ENCODE results near the gene AADAT. TPM values are rescaled to one million over a fixed set of nuclear protein-coding genes. Genes with fewer than 3 reads are reported as not detected.
"Not testable (repeated sequence)": the region's sequence is repeated elsewhere in the genome, so short reads cannot be mapped to it uniquely, and the experiment has no call there.

The AADAT gene
- total RNA-seq, 3 donors from 2014 or later (not counting 1 experiment from before 2014, with no cell fraction given), result not detected

- Histone ChIP-seq H3K9me3 (ENCODE audit: control insufficient read depth, insufficient read depth, low read length) (no peaks in the 10 kb centered on the region), H3K4me3 (ENCODE audit: low read length) (no peak overlapping the region), H3K36me3 (ENCODE audit: control insufficient read depth, insufficient read depth, low read length) (no peaks in the 10 kb centered on the region), H3K4me1 (ENCODE audit: control insufficient read depth, insufficient read depth, low read length) (no peaks in the 10 kb centered on the region), H3K27ac (ENCODE audit: low read length) (no peak overlapping the region), H3K27me3 (ENCODE audit: control insufficient read depth, insufficient read depth, low read length) (no peaks in the 10 kb centered on the region)
- TF ChIP-seq CTCF (IDR thresholded peaks at IDR 0.05), result no peak
- intact Hi-C loops (cut with micrococcal nuclease), result no loop called here
- DNase-seq (no peak), ATAC-seq (no peak)
- H3K4me1 Mint-ChIP-seq, result no peaks in the 10 kb centered on the region
- no peak overlapping the region for H3K4me3 Mint-ChIP-seq
- H3K9me3 Mint-ChIP-seq, result no peaks in the 10 kb centered on the region
- WGBS (ENCODE audit: insufficient coverage), result 81% methylated on average over 6 of the region's 6 CpGs
- H3K36me3 Mint-ChIP-seq, result no peaks in the 10 kb centered on the region
- peaks cover 4 to 5% of the 10 kb centered on the region in 2 donors for H3K27me3 Mint-ChIP-seq (ENCODE audit: low read depth in 2 of 2)
- no peak overlapping the region for H3K27ac Mint-ChIP-seq
These were observed 20.0 kb upstream of the AADAT start for GRCh38 chr4:170109586-170110284.

- intact Hi-C loops (cut with micrococcal nuclease), result no loop called here
- H3K9me3 ChIP-seq (ENCODE audit: control insufficient read depth, insufficient read depth, low read length), result no peaks in the 10 kb centered on the region
- H3K36me3 ChIP-seq (ENCODE audit: control insufficient read depth, insufficient read depth, low read length), result no peaks in the 10 kb centered on the region
- ATAC-seq (no peak), DNase-seq (no peak)
- Mint-ChIP-seq H3K9me3 (peaks cover 2% of the 10 kb centered on the region in 2 donors), H3K4me3 (no peak overlapping the region), H3K27me3 (ENCODE audit: low read depth in 2 of 2) (peaks cover 0 to 9% of the 10 kb centered on the region in 2 donors), H3K27ac (no peak overlapping the region), H3K36me3 (no peaks in the 10 kb centered on the region), H3K4me1 (no peaks in the 10 kb centered on the region)
- 91% methylated on average over 4 of the region's 4 CpGs for WGBS (ENCODE audit: insufficient coverage)
- H3K27ac ChIP-seq (ENCODE audit: low read length), result no peak overlapping the region
- no peak overlapping the region for H3K4me3 ChIP-seq (ENCODE audit: low read length)
- H3K4me1 ChIP-seq (ENCODE audit: control insufficient read depth, insufficient read depth, low read length), result no peaks in the 10 kb centered on the region
- no peak for TF ChIP-seq CTCF (IDR thresholded peaks at IDR 0.05)
- no peaks in the 10 kb centered on the region for H3K27me3 ChIP-seq (ENCODE audit: control insufficient read depth, insufficient read depth, low read length)
These were observed 17.1 kb upstream of the AADAT start for GRCh38 chr4:170106900-170107299.

- H3K27ac ChIP-seq (ENCODE audit: low read length), result no peak overlapping the region
- H3K36me3 ChIP-seq (ENCODE audit: control insufficient read depth, insufficient read depth, low read length), result no peaks in the 10 kb centered on the region
- Mint-ChIP-seq H3K4me3 (no peak overlapping the region), H3K9me3 (peaks cover 2 to 4% of the 10 kb centered on the region in 2 donors), H3K27me3 (ENCODE audit: low read depth in 2 of 2) (peaks cover 12 to 14% of the 10 kb centered on the region in 2 donors), H3K4me1 (peaks cover 0 to 7% of the 10 kb centered on the region in 2 donors), H3K27ac (no peak overlapping the region), H3K36me3 (no peaks in the 10 kb centered on the region)
- DNase-seq (no peak), ATAC-seq (no peak)
- H3K4me3 ChIP-seq (ENCODE audit: low read length), result no peak overlapping the region
- no peaks in the 10 kb centered on the region for H3K27me3 ChIP-seq (ENCODE audit: control insufficient read depth, insufficient read depth, low read length)
- intact Hi-C loops (cut with micrococcal nuclease), result no loop called here
- 95% methylated on average over 1 of the region's 1 CpG for WGBS (ENCODE audit: insufficient coverage)
- no peaks in the 10 kb centered on the region for H3K9me3 ChIP-seq (ENCODE audit: control insufficient read depth, insufficient read depth, low read length)
- TF ChIP-seq CTCF (IDR thresholded peaks at IDR 0.05), result no peak
- H3K4me1 ChIP-seq (ENCODE audit: control insufficient read depth, insufficient read depth, low read length), result peaks cover 11% of the 10 kb centered on the region
These were observed 12.7 kb upstream of the AADAT start for GRCh38 chr4:170102426-170102825.

- H3K4me3 Mint-ChIP-seq; H3K9me3 ChIP-seq (ENCODE audit: control insufficient read depth, insufficient read depth, low read length); H3K27me3 ChIP-seq (ENCODE audit: control insufficient read depth, insufficient read depth, low read length); ATAC-seq; intact Hi-C loops (cut with micrococcal nuclease); H3K9me3 Mint-ChIP-seq; H3K27ac ChIP-seq (ENCODE audit: low read length); H3K4me3 ChIP-seq (ENCODE audit: low read length); H3K4me1 Mint-ChIP-seq; DNase-seq; H3K36me3 ChIP-seq (ENCODE audit: control insufficient read depth, insufficient read depth, low read length); H3K36me3 Mint-ChIP-seq; H3K27ac Mint-ChIP-seq: not testable (repeated sequence)
- H3K27me3 Mint-ChIP-seq (ENCODE audit: low read depth in 2 of 2), result peaks cover 12 to 18% of the 10 kb centered on the region in 2 donors
- 83% methylated on average over 2 of the region's 2 CpGs for whole genome bisulfite sequencing (ENCODE audit: insufficient coverage)
- H3K4me1 ChIP-seq (ENCODE audit: control insufficient read depth, insufficient read depth, low read length), result peaks cover 16% of the 10 kb centered on the region
These were observed 8.4 kb upstream of the AADAT start for GRCh38 chr4:170098171-170098570.
